HFFc6 (cell line): ENCODE measurements around the gene FAM53B. TPM values are rescaled to one million over a fixed set of nuclear protein-coding genes. Genes with fewer than 3 reads are reported as not detected.

Experiments
- DNase-seq: peaks from one replicate; pipeline ENCODE4 v3.0.0-alpha.2; 2018
- H3K27ac Mint-ChIP-seq: 2 replicates; pipeline ENCODE4 v1.8.0; 2020; ENCODE audit warnings: mild to moderate bottlenecking, mixed read lengths
- H3K27me3 Mint-ChIP-seq: 2 replicates; pipeline ENCODE4 v1.8.0; 2021; ENCODE audit warnings: mild to moderate bottlenecking, moderate library complexity, mixed read lengths; ENCODE audit not compliant: insufficient read depth
- H3K36me3 Mint-ChIP-seq: 2 replicates; pipeline ENCODE4 v1.8.0; 2021; ENCODE audit warnings: low read depth, mixed read lengths
- H3K4me1 Mint-ChIP-seq: 2 replicates; pipeline ENCODE4 v1.8.0; 2020; ENCODE audit warnings: low read depth, mixed read lengths
- H3K4me3 Mint-ChIP-seq: 2 replicates; pipeline ENCODE4 v1.8.0; 2020; ENCODE audit warnings: mild to moderate bottlenecking, moderate library complexity, mixed read lengths
- H3K9me3 Mint-ChIP-seq: 2 replicates; pipeline ENCODE4 v1.8.0; 2020; ENCODE audit warnings: mild to moderate bottlenecking, mixed read lengths
- CTCF ChIP-seq: fragments of 200-600 bp; sonication (generic); IDR thresholded peaks from 2 replicates; pipeline ENCODE4 v1.5.0; 2021; ENCODE audit warnings: antibody characterized with exemption, mild to moderate bottlenecking
- total RNA-seq, 6 experiments: library from RNA; stranded (reverse); fragmentation: NEBNext Ultra II Directional; extraction: Animal tissue kit (Norgen Biotek cat#: 25700); gene quantifications; 2 replicates in 1 of 6; 3 replicates in 5 of 6; pipeline ENCODE4 v1.2.3, GENCODE V29; 2021

The FAM53B gene
- total RNA-seq, 6 experiments from 2014 or later, result 9.3 to 10.6 (median 10.4) TPM

GRCh38 chr10:124598196-124598595 is 146.0 kb downstream of the FAM53B start:
- H3K36me3 Mint-ChIP-seq, result peaks cover 7% of the 10 kb centered on the region; the same call in 1 of the 2 replicates
- no peak for DNase-seq
- H3K27ac Mint-ChIP-seq, result no peak overlapping the region
- no peak for TF ChIP-seq CTCF
- H3K27me3 Mint-ChIP-seq, result peaks cover 16% of the 10 kb centered on the region
- H3K9me3 Mint-ChIP-seq, result no peaks in the 10 kb centered on the region
- H3K4me3 Mint-ChIP-seq, result no peak overlapping the region
- no peaks in the 10 kb centered on the region for H3K4me1 Mint-ChIP-seq

- Mint-ChIP-seq H3K27ac (no peak overlapping the region), H3K27me3 (peaks cover 16% of the 10 kb centered on the region), H3K36me3 (peaks cover 7% of the 10 kb centered on the region; the same call in 1 of the 2 replicates), H3K4me3 (no peak overlapping the region), H3K9me3 (no peaks in the 10 kb centered on the region), H3K4me1 (no peaks in the 10 kb centered on the region)
- no peak for TF ChIP-seq CTCF
- no peak for DNase-seq
Observed at GRCh38 chr10:124597846-124598165, 146.4 kb downstream of the FAM53B start.

- TF ChIP-seq CTCF, result no peak
- H3K9me3 Mint-ChIP-seq, result no peaks in the 10 kb centered on the region
- DNase-seq, result no peak
- no peak overlapping the region for H3K4me3 Mint-ChIP-seq
- no peaks in the 10 kb centered on the region for H3K4me1 Mint-ChIP-seq
- peaks cover 18% of the 10 kb centered on the region for H3K27me3 Mint-ChIP-seq
- H3K27ac Mint-ChIP-seq, result no peak overlapping the region
- peaks cover 7% of the 10 kb centered on the region; the same call in 1 of the 2 replicates for H3K36me3 Mint-ChIP-seq
Observed at GRCh38 chr10:124596962-124597845, 147.0 kb downstream of the FAM53B start.

GRCh38 chr10:124596116-124596785 is 147.9 kb downstream of the FAM53B start:
- no peaks in the 10 kb centered on the region for H3K4me1 Mint-ChIP-seq
- H3K9me3 Mint-ChIP-seq, result peaks cover 7% of the 10 kb centered on the region
- no peak for DNase-seq
- H3K36me3 Mint-ChIP-seq, result peaks cover 11% of the 10 kb centered on the region; the same call in 1 of the 2 replicates
- no peak overlapping the region for H3K27ac Mint-ChIP-seq
- peaks cover 23% of the 10 kb centered on the region for H3K27me3 Mint-ChIP-seq
- H3K4me3 Mint-ChIP-seq, result no peak overlapping the region
- TF ChIP-seq CTCF, result no peak

- H3K4me1 Mint-ChIP-seq, result no peaks in the 10 kb centered on the region
- no peak for TF ChIP-seq CTCF
- DNase-seq, result no peak
- peaks cover 11% of the 10 kb centered on the region; the same call in 1 of the 2 replicates for H3K36me3 Mint-ChIP-seq
- no peak overlapping the region for H3K4me3 Mint-ChIP-seq
- peaks cover 22% of the 10 kb centered on the region for H3K27me3 Mint-ChIP-seq
- H3K9me3 Mint-ChIP-seq, result peaks cover 11% of the 10 kb centered on the region
- no peak overlapping the region for H3K27ac Mint-ChIP-seq
Observed at GRCh38 chr10:124595143-124595883, 148.9 kb downstream of the FAM53B start.
